Mucosa of descending colon (tissue), 3 donors: ENCODE measurements around the gene SHISA2. TPM values are rescaled to one million over a fixed set of nuclear protein-coding genes. Genes with fewer than 3 reads are reported as not detected.
A peak's percentile ranks its signal among the peaks of the same experiment; 100 is the strongest.

Experiments used
- ATAC-seq: fragments of 200-7000 bp; cut with Tn5 transposase; one replicate; pipeline ENCODE4 v1.9.1; 2020; ENCODE audit warnings: mild to moderate bottlenecking, moderate library complexity
- DNase-seq, 3 donors: peaks; one replicate each; pipeline ENCODE4 v3.0.0-alpha.2; 2020
- H3K36me3 ChIP-seq: fragments of 200-600 bp; one replicate; pipeline ENCODE4 v1.8.0; 2021; ENCODE audit warnings: low read depth, mild to moderate bottlenecking
- H3K4me1 ChIP-seq: fragments of 200-600 bp; one replicate; pipeline ENCODE4 v1.8.0; 2021; ENCODE audit warnings: low read depth, mild to moderate bottlenecking
- H3K4me3 ChIP-seq: fragments of 200-600 bp; one replicate; pipeline ENCODE4 v1.8.0; 2021; ENCODE audit warnings: mild to moderate bottlenecking
- H3K9me3 ChIP-seq: fragments of 200-600 bp; one replicate; pipeline ENCODE4 v1.8.0; 2021; ENCODE audit warnings: mild to moderate bottlenecking
- CTCF ChIP-seq: fragments of 200-600 bp; IDR thresholded peaks from one replicate; pipeline ENCODE4 v1.8.0; 2022; ENCODE audit warnings: antibody characterized with exemption, mild to moderate bottlenecking
- intact Hi-C, 2 donors: fragments of 100-400 bp; cut with DNase I in 1 of 2; cut with micrococcal nuclease in 1 of 2; formaldehyde crosslinking; loops; one replicate each; pipeline versions ENCODE4 v1.11.0 to v1.11.1; 2022; cut with DNase I, micrococcal nuclease
- total RNA-seq, 3 donors: library from RNA; stranded (reverse); fragmentation: NEBNext Ultra II Directional in 2 of 3; extraction: Animal tissue kit (Norgen Biotek cat#: 25700) in 2 of 3; gene quantifications; one replicate each; pipeline versions ENCODE4 v1.2.1 to v1.2.4, GENCODE V29; 2021 to 2023
- donor health status: DM: no; HTN: no; CAD: no; lungs with moderate emphysema.
- donor health status: DM: no; HTN: no; CAD: no.
- donor health status: DM: no; HTN: yes; CAD: no.

Gene SHISA2
- total RNA-seq, 3 donors from 2014 or later = 0.26 to 0.43 (median 0.32) TPM

- H3K36me3 ChIP-seq = no peaks in the 10 kb centered on the region
- H3K9me3 ChIP-seq = no peaks in the 10 kb centered on the region
- no peaks in the 10 kb centered on the region for H3K4me1 ChIP-seq
- intact Hi-C loops = no loop called here
- ATAC-seq = no peak
- TF ChIP-seq CTCF = no peak
- DNase-seq = no peak
- no peak overlapping the region for H3K4me3 ChIP-seq
Measured at GRCh38 chr13:26012995-26013394, 38.8 kb downstream of the SHISA2 start.

- DNase-seq (peak; percentile 14 to 47 (median 32)), ATAC-seq (peak; percentile 54)
- intact Hi-C loops = no loop called here
- Histone ChIP-seq H3K9me3 (no peaks in the 10 kb centered on the region), H3K4me1 (no peaks in the 10 kb centered on the region), H3K36me3 (no peaks in the 10 kb centered on the region), H3K4me3 (no peak overlapping the region)
- no peak for TF ChIP-seq CTCF
Measured at GRCh38 chr13:26011996-26012821, 39.6 kb downstream of the SHISA2 start.

- H3K9me3 ChIP-seq = no peaks in the 10 kb centered on the region
- H3K36me3 ChIP-seq = no peaks in the 10 kb centered on the region
- ATAC-seq (no peak), DNase-seq (no peak)
- H3K4me1 ChIP-seq = no peaks in the 10 kb centered on the region
- no peak for TF ChIP-seq CTCF
- no peak overlapping the region for H3K4me3 ChIP-seq
- intact Hi-C loops = no loop called here
Measured at GRCh38 chr13:26011208-26011573, 40.6 kb downstream of the SHISA2 start.

GRCh38 chr13:26010487-26011207 is 41.2 kb downstream of the SHISA2 start:
- intact Hi-C loops = no loop called here
- DNase-seq = no peak
- Histone ChIP-seq H3K4me3 (no peak overlapping the region), H3K9me3 (no peaks in the 10 kb centered on the region), H3K36me3 (no peaks in the 10 kb centered on the region), H3K4me1 (no peaks in the 10 kb centered on the region)
- no peak for ATAC-seq
- no peak for TF ChIP-seq CTCF

- Histone ChIP-seq H3K9me3 (no peaks in the 10 kb centered on the region), H3K4me3 (no peak overlapping the region), H3K36me3 (no peaks in the 10 kb centered on the region), H3K4me1 (no peaks in the 10 kb centered on the region)
- ATAC-seq = no peak
- TF ChIP-seq CTCF = no peak
- intact Hi-C loops = no loop called here
- DNase-seq = no peak
Measured at GRCh38 chr13:26007261-26008125, 44.3 kb downstream of the SHISA2 start.

Other genes starting within 250 kb of the SHISA2 start
- 10 to 100 TPM; 35.4 to 41.6 (median 35.8) TPM for gene RNF6, start 170.3 kb upstream of the SHISA2 start, total RNA-seq
- gene CDK8, start 202.1 kb upstream of the SHISA2 start, total RNA-seq = 10 to 100 TPM; 20.4 to 45.1 (median 20.4) TPM